Iris pigment epithelial cell (primary cell): Measurements from ENCODE around the gene SGK2.
"Not testable (repeated sequence)": the region's sequence is repeated elsewhere in the genome, so short reads cannot be mapped to it uniquely, and the experiment has no call there.

ENCODE experiments used
- DNase-seq: peaks from one replicate; pipeline ENCODE4 v3.0.0-alpha.2; 2011; ENCODE audit warnings: low read depth

Gene SGK2

DNA sequence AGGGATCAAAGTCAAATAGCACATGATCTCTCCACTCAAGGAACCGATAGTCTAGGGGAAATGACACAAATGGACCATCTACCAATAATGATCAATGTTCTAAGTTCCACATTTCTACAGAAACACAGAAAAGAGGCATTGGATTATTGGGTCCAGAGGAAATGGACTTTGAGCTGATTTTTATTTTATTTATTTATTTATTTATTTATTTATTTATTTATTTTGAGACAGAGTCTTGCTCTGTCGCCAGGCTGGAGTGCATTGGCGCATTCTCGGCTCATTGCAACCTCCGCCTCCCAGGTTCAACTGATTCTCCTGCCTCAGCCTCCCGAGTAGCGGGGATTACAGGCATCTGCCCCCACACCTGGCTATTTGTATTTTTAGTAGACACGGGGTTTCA lies 43.1 kb downstream of the SGK2 start:
- not testable (repeated sequence) for DNase-seq

DNA sequence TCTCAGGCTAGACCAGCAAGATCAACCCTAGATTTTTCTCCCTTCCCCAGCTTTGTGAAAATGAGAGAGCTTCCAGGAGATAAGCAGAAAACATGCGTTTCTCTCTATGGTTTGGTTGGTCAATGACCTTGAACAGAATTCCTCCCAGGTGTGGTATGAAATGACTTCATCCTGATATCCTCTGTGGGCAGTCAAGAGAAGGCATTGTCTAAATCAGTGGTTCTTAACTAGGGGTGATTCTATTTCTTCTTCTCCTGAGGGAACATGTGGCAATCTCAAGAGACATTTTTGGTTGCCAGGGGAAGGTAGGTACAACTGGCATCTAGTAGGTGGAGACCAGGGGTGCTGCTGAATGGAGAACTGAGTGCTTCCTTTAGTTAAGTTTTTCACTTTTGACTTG lies 44.3 kb downstream of the SGK2 start:
- no peak for DNase-seq

DNA sequence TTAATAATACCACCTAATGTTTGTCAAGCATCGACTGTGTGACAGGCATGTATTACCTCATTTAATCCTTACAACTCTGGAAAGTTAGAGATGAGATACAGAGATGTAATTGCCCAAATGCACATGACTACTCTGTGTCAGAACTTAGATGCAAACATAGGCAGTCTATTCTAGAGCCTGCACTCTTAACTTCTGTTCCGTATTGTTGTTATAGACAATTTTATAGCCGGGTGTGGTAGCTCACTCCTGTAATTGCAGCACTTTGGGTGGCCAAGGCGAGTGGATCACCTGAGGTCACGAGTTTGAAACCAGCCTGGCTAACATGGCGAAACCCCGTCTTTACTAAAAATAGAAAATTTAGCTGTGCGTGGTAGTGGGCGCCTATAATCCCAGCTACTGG lies 46.9 kb downstream of the SGK2 start:
- no peak for DNase-seq

DNA sequence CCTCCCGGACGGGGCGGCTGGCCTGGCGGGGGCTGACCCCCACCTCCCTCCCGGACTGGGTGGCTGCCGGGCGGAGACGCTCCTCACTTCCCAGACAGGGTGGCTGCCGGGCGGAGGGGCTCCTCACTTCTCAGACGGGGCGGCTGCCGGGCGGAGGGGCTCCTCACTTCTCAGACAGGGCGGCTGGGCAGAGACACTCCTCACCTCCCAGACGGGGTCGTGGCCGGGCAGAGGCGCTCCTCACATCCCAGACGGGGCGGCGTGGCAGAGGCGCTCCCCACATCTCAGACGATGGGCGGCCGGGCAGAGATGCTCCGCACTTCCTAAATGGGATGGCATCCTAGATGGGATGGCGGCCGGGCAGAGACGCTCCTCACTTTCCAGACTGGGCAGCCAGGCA lies 48.5 kb downstream of the SGK2 start:
- not testable (repeated sequence) for DNase-seq

DNA sequence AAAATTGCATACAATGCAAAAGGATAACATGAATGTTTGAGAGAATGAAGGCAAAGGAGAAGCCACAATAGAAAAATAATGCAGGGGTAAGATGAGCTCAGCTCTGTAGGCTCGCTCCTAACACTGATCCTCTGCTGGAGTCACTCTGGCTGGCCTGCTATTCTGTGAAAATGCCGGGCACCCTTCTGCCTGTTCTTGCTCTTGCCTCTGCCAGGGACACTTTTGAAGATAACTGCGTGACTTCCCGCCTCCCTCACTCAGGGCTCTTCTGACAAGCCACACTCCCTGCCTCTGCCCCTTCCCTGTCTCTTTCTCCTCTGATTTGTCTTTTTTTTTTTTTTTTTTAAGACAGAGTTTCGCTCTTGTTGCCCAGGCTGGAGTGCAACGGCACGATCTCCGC lies 72.8 kb downstream of the SGK2 start:
- DNase-seq, result no peak
